Measurements from ENCODE around the gene TRPC4AP. TPM values are rescaled to one million over a fixed set of nuclear protein-coding genes. Genes with fewer than 3 reads are reported as not detected.

The TRPC4AP gene
- total and polyA plus RNA-seq, 12 donors = 33.8 to 87.2 (median 78.1) TPM

DNA sequence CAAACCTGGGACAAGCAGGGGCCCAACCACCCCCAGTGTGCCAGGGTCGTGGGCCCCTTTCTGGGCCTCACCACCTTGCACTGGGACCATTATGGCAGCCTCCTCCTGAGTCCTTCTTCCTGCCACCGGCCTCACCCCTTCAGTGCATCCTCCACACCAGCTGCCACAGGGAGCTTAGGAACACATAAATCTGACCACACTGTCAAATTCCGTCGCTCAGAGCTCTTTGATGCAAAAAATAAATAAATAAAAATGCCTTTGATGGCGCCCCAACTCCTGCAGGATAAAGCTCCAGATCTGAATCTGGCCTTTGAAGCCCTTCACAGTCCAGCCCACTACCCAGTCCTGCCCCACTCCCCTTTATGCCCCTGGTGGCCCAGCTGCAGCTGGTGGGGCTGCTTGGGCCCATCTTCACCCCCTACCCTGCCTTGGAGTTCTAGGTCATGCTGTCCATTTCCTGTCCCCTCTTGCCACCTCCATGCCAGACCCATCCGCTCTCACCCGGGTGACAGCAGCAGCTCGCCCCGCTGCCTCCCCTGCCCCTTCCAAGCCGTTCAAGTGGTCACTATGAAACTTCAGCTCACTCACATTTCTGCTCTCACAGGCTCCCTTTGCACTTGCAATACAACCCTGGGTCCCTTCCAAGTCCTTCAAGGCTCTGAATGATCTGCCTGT is 120.9 kb downstream of the TRPC4AP start:
- no peak for TF ChIP-seq CTCF (IDR thresholded peaks at IDR 0.05)
- no peak for TF ChIP-seq POLR2A (IDR thresholded peaks at IDR 0.05)
- peak in 1 of 7 donors; percentile 5 for DNase-seq
- no peaks in the 10 kb centered on the region for H3K27me3 ChIP-seq
- WGBS, 4 donors = 75 to 87% (median 79%) methylated on average over 9 to 10 of the region's 10 CpGs
- no peak overlapping the region for H3K4me3 ChIP-seq
- no peaks in the 10 kb centered on the region for H3K36me3 ChIP-seq (replicated peaks in 1 of 2)
- no peaks in the 10 kb centered on the region for H3K9me3 ChIP-seq (replicated peaks in 1 of 3)
- H3K4me1 ChIP-seq (replicated peaks in 1 of 2) = no peaks in the 10 kb centered on the region
- intact Hi-C loops (cut with DNase I) = no loop called here
- no peak overlapping the region for H3K27ac ChIP-seq

GRCh38 chr20:34970846-34971560 is 121.6 kb downstream of the TRPC4AP start:
- no peak overlapping the region for H3K27ac ChIP-seq
- H3K27me3 ChIP-seq = no peaks in the 10 kb centered on the region
- DNase-seq = no peak
- H3K36me3 ChIP-seq (replicated peaks in 1 of 2) = no peaks in the 10 kb centered on the region
- H3K9me3 ChIP-seq (replicated peaks in 1 of 3) = no peaks in the 10 kb centered on the region
- intact Hi-C loops (cut with DNase I) = no loop called here
- 90 to 92% (median 91%) methylated on average over 9 of the region's 9 CpGs for WGBS, 4 donors
- TF ChIP-seq POLR2A (IDR thresholded peaks at IDR 0.05) (no peak), CTCF (IDR thresholded peaks at IDR 0.05) (no peak)
- H3K4me1 ChIP-seq (replicated peaks in 1 of 2) = no peaks in the 10 kb centered on the region
- no peak overlapping the region for H3K4me3 ChIP-seq

DNA sequence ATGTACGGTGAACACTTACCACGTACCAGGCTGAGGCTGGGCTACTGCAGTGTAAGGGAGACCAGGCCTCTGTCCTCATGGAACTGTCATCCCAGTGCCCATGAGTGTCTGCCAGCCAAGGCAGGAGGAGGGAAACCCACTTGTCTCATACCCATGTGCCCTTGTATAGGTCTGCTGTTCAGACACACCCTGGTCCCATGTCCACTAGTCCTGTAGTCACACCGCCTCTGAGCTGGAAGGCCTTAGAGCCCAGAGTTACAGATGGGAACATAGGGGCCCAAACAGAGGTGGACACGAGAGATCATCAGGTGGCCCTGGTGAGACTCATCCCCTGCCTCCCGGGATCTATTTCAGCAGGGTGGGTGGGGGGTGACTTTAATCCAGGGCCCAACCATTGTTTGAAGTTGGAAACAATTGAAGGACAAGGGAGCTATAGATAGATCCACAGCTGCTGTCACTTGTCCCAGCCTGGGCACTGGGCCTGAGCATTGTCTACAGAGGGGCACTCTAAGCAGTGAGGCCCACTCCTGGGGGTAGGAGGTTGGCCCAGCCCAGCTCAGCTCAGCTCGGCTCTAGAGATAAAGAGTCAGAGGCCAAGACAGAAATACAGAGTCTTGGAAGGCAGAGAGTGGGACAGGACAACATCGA is 122.3 kb downstream of the TRPC4AP start:
- no peaks in the 10 kb centered on the region for H3K27me3 ChIP-seq
- H3K4me1 ChIP-seq (replicated peaks in 1 of 2) = no peaks in the 10 kb centered on the region
- 85 to 92% (median 90%) methylated on average over 6 to 7 of the region's 7 CpGs for WGBS, 4 donors
- no peaks in the 10 kb centered on the region for H3K36me3 ChIP-seq (replicated peaks in 1 of 2)
- TF ChIP-seq POLR2A (IDR thresholded peaks at IDR 0.05) (no peak), CTCF (IDR thresholded peaks at IDR 0.05) (no peak)
- no peaks in the 10 kb centered on the region for H3K9me3 ChIP-seq (replicated peaks in 1 of 3)
- intact Hi-C loops (cut with DNase I) = no loop called here
- no peak for DNase-seq
- H3K4me3 ChIP-seq = no peak overlapping the region
- H3K27ac ChIP-seq = no peak overlapping the region

DNA sequence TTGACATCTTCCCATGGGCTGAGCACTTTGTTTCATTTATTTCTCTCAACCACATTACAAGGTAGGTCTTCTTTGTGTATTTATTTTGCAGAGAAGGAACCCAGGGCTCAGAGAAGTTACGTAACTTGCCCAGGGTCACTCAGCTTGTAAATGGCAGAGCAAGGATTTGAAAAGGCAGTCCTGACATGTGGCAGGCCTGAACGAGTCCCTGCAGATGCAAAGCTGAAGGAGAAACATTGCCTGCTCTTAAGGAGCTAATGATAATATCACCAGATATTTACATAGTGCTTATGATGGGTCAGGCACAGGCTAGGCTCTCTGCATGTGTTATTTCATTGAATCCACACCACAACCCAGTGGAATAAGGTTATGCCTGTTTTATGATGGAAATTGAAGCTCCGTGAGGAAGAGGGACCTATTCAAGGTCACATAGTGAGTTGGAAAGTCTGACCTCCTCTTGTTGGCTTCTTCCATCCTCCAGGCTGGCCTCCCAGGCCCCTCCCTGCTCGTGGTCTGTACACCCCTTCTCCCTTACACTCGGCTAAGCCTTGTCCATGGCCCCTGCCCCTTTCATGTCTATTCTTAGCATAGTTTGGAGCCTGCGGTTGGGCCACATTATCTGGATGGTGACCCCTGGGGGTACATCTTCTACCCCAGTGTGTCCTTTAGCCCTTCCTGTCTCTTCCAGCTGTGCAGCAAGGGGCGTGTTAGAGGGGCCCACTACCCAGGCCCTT is 124.4 kb downstream of the TRPC4AP start:
- Histone ChIP-seq H3K4me1 (replicated peaks in 1 of 2) (no peaks in the 10 kb centered on the region), H3K9me3 (replicated peaks in 1 of 3) (no peaks in the 10 kb centered on the region), H3K36me3 (replicated peaks in 1 of 2) (no peaks in the 10 kb centered on the region), H3K27me3 (no peaks in the 10 kb centered on the region), H3K4me3 (no peak overlapping the region), H3K27ac (no peak overlapping the region)
- TF ChIP-seq CTCF (IDR thresholded peaks at IDR 0.05) (no peak), POLR2A (IDR thresholded peaks at IDR 0.05) (no peak)
- WGBS, 4 donors = 74 to 82% (median 78%) methylated on average over 7 of the region's 7 CpGs
- no peak for DNase-seq
- intact Hi-C loops (cut with DNase I) = no loop called here
